TTC549 (cell line): ENCODE measurements around the gene SV2A.
"Not testable (repeated sequence)": the region's sequence is repeated elsewhere in the genome, so short reads cannot be mapped to it uniquely, and the experiment has no call there.

Source experiments
- FAIRE-seq: peaks from 2 replicates; lab custom pipeline; 2012; peaks lifted over from hg19 to GRCh38; lab: Jason Lieb, UNC

Gene SV2A

GRCh38 chr1:149917571-149918144 is at the start of gene SV2A:
SV2A (minus strand) TSS chr1:149917844; CDS start chr1:149913840, 4,004 bp downstream.
- no peak for FAIRE-seq

GRCh38 chr1:149967041-149967440 is 49.4 kb upstream of the SV2A start:
- no peak for FAIRE-seq

- no peak for FAIRE-seq
Measured at GRCh38 chr1:149966405-149966804, 48.8 kb upstream of the SV2A start.

GRCh38 chr1:149965440-149965839 is 47.8 kb upstream of the SV2A start:
- no peak for FAIRE-seq

- FAIRE-seq = no peak
Measured at GRCh38 chr1:149963358-149963757, 45.7 kb upstream of the SV2A start.

- no peak for FAIRE-seq
Measured at GRCh38 chr1:149962736-149963135, 45.1 kb upstream of the SV2A start.

- peak; percentile 95 for FAIRE-seq
Measured at GRCh38 chr1:149962039-149962647, 44.5 kb upstream of the SV2A start.

GRCh38 chr1:149957548-149957947 is 39.9 kb upstream of the SV2A start:
- FAIRE-seq = not testable (repeated sequence)

GRCh38 chr1:149949911-149950310 is 32.3 kb upstream of the SV2A start:
- FAIRE-seq = no peak

- no peak for FAIRE-seq
Measured at GRCh38 chr1:149945206-149945605, 27.6 kb upstream of the SV2A start.

GRCh38 chr1:149942885-149943284 is 25.2 kb upstream of the SV2A start:
- FAIRE-seq = no peak

- FAIRE-seq = peak; percentile 95
Measured at GRCh38 chr1:149942207-149942606, 24.6 kb upstream of the SV2A start.

- no peak for FAIRE-seq
Measured at GRCh38 chr1:149940427-149940826, 22.8 kb upstream of the SV2A start.

GRCh38 chr1:149938668-149939003 is 21.0 kb upstream of the SV2A start:
- FAIRE-seq = not testable (repeated sequence)

- FAIRE-seq = no peak
Measured at GRCh38 chr1:149937759-149938158, 20.1 kb upstream of the SV2A start.

- peak; percentile 92 for FAIRE-seq
Measured at GRCh38 chr1:149936992-149937705, 19.5 kb upstream of the SV2A start.

GRCh38 chr1:149936170-149936991 is 18.7 kb upstream of the SV2A start, which contains the start of gene MTMR11:
MTMR11 (minus strand) TSS chr1:149936879; CDS start chr1:149936647, 232 bp downstream.
- FAIRE-seq = no peak

GRCh38 chr1:149934356-149934755 is 16.7 kb upstream of the SV2A start:
- no peak for FAIRE-seq

GRCh38 chr1:149933208-149933607 is 15.6 kb upstream of the SV2A start:
- no peak for FAIRE-seq

- no peak for FAIRE-seq
Measured at GRCh38 chr1:149932474-149932873, 14.8 kb upstream of the SV2A start.

GRCh38 chr1:149931212-149931790 is 13.7 kb upstream of the SV2A start:
- no peak for FAIRE-seq

GRCh38 chr1:149929856-149930255 is 12.2 kb upstream of the SV2A start:
- no peak for FAIRE-seq

- FAIRE-seq = no peak
Measured at GRCh38 chr1:149928401-149928724, 10.7 kb upstream of the SV2A start.
